ENCODE measurements around the gene PRC1.
A peak's percentile ranks its signal among the peaks of the same experiment; 100 is the strongest.

- TF ChIP-seq CTCF (IDR thresholded peaks at IDR 0.05) = peak in 2 of 3 donors; percentile 56 to 58
- TF ChIP-seq POLR2A (IDR thresholded peaks at IDR 0.05) = no peak
Observed at GRCh38 chr15:91032919-91033803, 38.8 kb upstream of the PRC1 start.

Measured in breast epithelium (tissue), 3 donors.